ENCODE data around the gene EMILIN1. TPM values are rescaled to one million over a fixed set of nuclear protein-coding genes. Genes with fewer than 3 reads are reported as not detected.

The EMILIN1 gene
- polyA plus RNA-seq, 1 of the 3 experiments (the other 2 are of a cell fraction): 286 TPM

GRCh38 chr2:27092696-27093429 lies 14.4 kb downstream of the EMILIN1 start:
- Histone ChIP-seq H3K27me3 (ENCODE audit: insufficient read depth) (no peaks in the 10 kb centered on the region), H3K4me2 (no peak overlapping the region), H3K4me3 (ENCODE audit: low read depth in 2 of 2, low read length in 1 of 2) (no peak overlapping the region), H3K9me3 (no peaks in the 10 kb centered on the region), H3K27ac (ENCODE audit: low read depth in 2 of 2, low read length in 1 of 2) (no peak overlapping the region), H3F3A (replicated peaks; ENCODE audit: insufficient read depth) (no peaks in the 10 kb centered on the region), H3K4me1 (ENCODE audit: control insufficient read depth in 1 of 2, insufficient read depth in 2 of 2, low read depth in 1 of 2, low read length in 1 of 2) (peaks cover 4 to 31% of the 10 kb centered on the region in 2 experiments; a peak in 2 of 4 replicates), H3K36me3 (replicated peaks in 1 of 2; ENCODE audit: control insufficient read depth in 1 of 2, insufficient read depth in 2 of 2, low read length in 1 of 2) (no peaks in the 10 kb centered on the region), H3K9me2 (no peaks in the 10 kb centered on the region), H2AFZ (ENCODE audit: low read depth) (no peak overlapping the region), H4K20me1 (ENCODE audit: insufficient read depth) (no peaks in the 10 kb centered on the region), H3K9ac (no peak overlapping the region), H3K79me2 (ENCODE audit: insufficient read depth) (no peaks in the 10 kb centered on the region)
- POLR2A ChIA-PET: interaction anchor here (1.4 kb wide), 1 partner anchor 30 kb away, joined by 3 read pairs; the partner anchor contains the start of gene ABHD1
- 87% methylated on average over 10 of the region's 10 CpGs for WGBS (ENCODE audit: low lambda C conversion rate)
- no peak for DNase-seq
- CTCF ChIA-PET: interaction anchor here (0.9 to 4.5 kb wide), 11 partner anchors 31 to 211 kb away, joined by 3 to 24 read pairs (median 4); partner anchors contain the start of genes ABHD1 and TRIM54
- no peak for TF ChIP-seq NFIC (IDR thresholded peaks at IDR 0.05; ENCODE audit: borderline replicate concordance)
- TF ChIP-seq FOSL2 (IDR thresholded peaks at IDR 0.05; ENCODE audit: borderline replicate concordance, low read depth): no peak
- TF ChIP-seq, protein P1, sequence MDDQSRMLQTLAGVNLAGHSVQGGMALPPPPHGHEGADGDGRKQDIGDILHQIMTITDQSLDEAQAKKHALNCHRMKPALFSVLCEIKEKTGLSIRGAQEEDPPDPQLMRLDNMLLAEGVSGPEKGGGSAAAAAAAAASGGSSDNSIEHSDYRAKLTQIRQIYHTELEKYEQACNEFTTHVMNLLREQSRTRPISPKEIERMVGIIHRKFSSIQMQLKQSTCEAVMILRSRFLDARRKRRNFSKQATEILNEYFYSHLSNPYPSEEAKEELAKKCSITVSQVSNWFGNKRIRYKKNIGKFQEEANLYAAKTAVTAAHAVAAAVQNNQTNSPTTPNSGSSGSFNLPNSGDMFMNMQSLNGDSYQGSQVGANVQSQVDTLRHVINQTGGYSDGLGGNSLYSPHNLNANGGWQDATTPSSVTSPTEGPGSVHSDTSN (IDR thresholded peaks at IDR 0.05): no peak
- TF ChIP-seq, protein P2, sequence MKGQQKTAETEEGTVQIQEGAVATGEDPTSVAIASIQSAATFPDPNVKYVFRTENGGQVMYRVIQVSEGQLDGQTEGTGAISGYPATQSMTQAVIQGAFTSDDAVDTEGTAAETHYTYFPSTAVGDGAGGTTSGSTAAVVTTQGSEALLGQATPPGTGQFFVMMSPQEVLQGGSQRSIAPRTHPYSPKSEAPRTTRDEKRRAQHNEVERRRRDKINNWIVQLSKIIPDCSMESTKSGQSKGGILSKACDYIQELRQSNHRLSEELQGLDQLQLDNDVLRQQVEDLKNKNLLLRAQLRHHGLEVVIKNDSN (IDR thresholded peaks at IDR 0.05; ENCODE audit: borderline replicate concordance, low read depth): no peak
- TF ChIP-seq REST (IDR thresholded peaks at IDR 0.05; ENCODE audit: low read depth, low read length): no peak
- TF ChIP-seq RFX5 (IDR thresholded peaks at IDR 0.05; ENCODE audit: low read length): no peak

All from SK-N-SH (cell line).